Endothelial cell of umbilical vein (primary cell): ENCODE data around the gene CCDC3. TPM values are rescaled to one million over a fixed set of nuclear protein-coding genes. Genes with fewer than 3 reads are reported as not detected.

Source experiments
- BruUV-seq: library from RNA; stranded (reverse); fragments of 400-500 nt; replicated peaks from 2 replicates; lab custom pipeline; 2021; lab: Mats Ljungman, UMichigan
- CTCF ChIA-PET: fragments of 300-600, 350-600 bp; sonication (Branson Sonifier 250); formaldehyde crosslinking; loops from one replicate; lab custom pipeline; 2021; ENCODE audit warnings: antibody characterized with exemption, inconsistent platforms; lab: Charles Lee
- POLR2A ChIA-PET: fragments of 300-600, 350-600 bp; sonication (Branson Sonifier 250); formaldehyde crosslinking; loops from one replicate; lab custom pipeline; 2021; ENCODE audit warnings: antibody characterized with exemption, inconsistent platforms; lab: Charles Lee
- DNase-seq: peaks from one replicate; pipeline ENCODE4 v3.0.0-alpha.2; 2011; ENCODE audit warnings: low read depth, low spot score
- FAIRE-seq: peaks from 2 replicates; lab custom pipeline; 2011; peaks lifted over from hg19 to GRCh38; lab: Jason Lieb, UNC
- H2AFZ ChIP-seq: 2 replicates; pipeline ENCODE4 v1.6.0; 2012; ENCODE audit warnings: low read depth, low read length, control low read depth, inconsistent platforms
- H3K27ac ChIP-seq: 2 replicates; pipeline ENCODE4 v1.5.1; 2011; ENCODE audit warnings: low read depth, mild to moderate bottlenecking, control low read depth, low read length, moderate library complexity; ENCODE audit not compliant: insufficient read depth
- H3K27me3 ChIP-seq, 2 experiments: 2 replicates each; pipeline versions ENCODE4 v1.6.0 to v1.6.1; 2011; ENCODE audit warnings: low read length in 2 of 2, mixed read lengths in 1 of 2; ENCODE audit not compliant: control insufficient read depth in 2 of 2, insufficient read depth in 2 of 2
- H3K36me3 ChIP-seq, 2 experiments: 2 replicates in 1 of 2; 3 replicates in 1 of 2; pipeline ENCODE4 v1.5.1; 2011; ENCODE audit warnings: low read length in 2 of 2, mild to moderate bottlenecking in 1 of 2, moderate library complexity in 1 of 2; ENCODE audit not compliant: control insufficient read depth in 2 of 2, insufficient read depth in 2 of 2; ENCODE audit errors: extremely low read depth in 1 of 2
- H3K4me1 ChIP-seq: 3 replicates; pipeline ENCODE4 v1.5.1; 2011; ENCODE audit warnings: mild to moderate bottlenecking, low read length; ENCODE audit not compliant: control insufficient read depth, insufficient read depth; ENCODE audit errors: extremely low read depth
- H3K4me2 ChIP-seq: 2 replicates; pipeline ENCODE4 v1.6.1; 2011; ENCODE audit warnings: low read length, control low read depth, mixed read lengths; ENCODE audit not compliant: insufficient read depth
- H3K4me3 ChIP-seq, 3 experiments: fragments of 200-600 bp in 1 of 3; sonication (generic), shearing (Covaris generic) in 1 of 3; replicated peaks in 1 of 3; 2 replicates each; pipeline ENCODE4 v1.5.1; 2011 to 2016; ENCODE audit warnings: control low read depth in 3 of 3, low read length in 3 of 3, mild to moderate bottlenecking in 2 of 3, inconsistent platforms in 1 of 3, low read depth in 1 of 3, moderate library complexity in 1 of 3; ENCODE audit not compliant: insufficient read depth in 1 of 3
- H3K79me2 ChIP-seq: 2 replicates; pipeline ENCODE4 v1.6.0; 2012; ENCODE audit warnings: low read length, inconsistent platforms; ENCODE audit not compliant: control insufficient read depth, insufficient read depth
- H3K9ac ChIP-seq: replicated peaks from 2 replicates; pipeline ENCODE3; 2011; ENCODE audit warnings: low read length, control low read depth; ENCODE audit not compliant: insufficient read depth; ENCODE audit errors: extremely low read depth
- H3K9me1 ChIP-seq: replicated peaks from 3 replicates; pipeline ENCODE4 v1.6.0; 2011; ENCODE audit warnings: mild to moderate bottlenecking, low read length; ENCODE audit not compliant: control insufficient read depth, insufficient read depth; ENCODE audit errors: extremely low read depth
- H3K9me3 ChIP-seq: replicated peaks from 2 replicates; pipeline ENCODE4 v1.5.1; 2012; ENCODE audit warnings: low read length, inconsistent platforms; ENCODE audit not compliant: control insufficient read depth, insufficient read depth
- H4K20me1 ChIP-seq: replicated peaks from 2 replicates; pipeline ENCODE3; 2011; ENCODE audit warnings: mild to moderate bottlenecking, low read length; ENCODE audit not compliant: control insufficient read depth, insufficient read depth; ENCODE audit errors: extremely low read depth
- EZH2 ChIP-seq: IDR thresholded peaks from 2 replicates; pipeline ENCODE4 v1.6.1; 2012; ENCODE audit warnings: borderline replicate concordance, low read depth, mild to moderate bottlenecking, moderate library complexity, low read length, inconsistent platforms; ENCODE audit not compliant: severe bottlenecking
- FOS ChIP-seq: IDR thresholded peaks from 2 replicates; pipeline ENCODE4 v1.6.1; 2011; ENCODE audit warnings: mild to moderate bottlenecking, low read length, moderate library complexity, borderline replicate concordance; ENCODE audit not compliant: insufficient read depth
- GATA2 ChIP-seq: IDR thresholded peaks from 2 replicates; pipeline ENCODE4 v1.7.0; 2011; ENCODE audit warnings: low read depth, mild to moderate bottlenecking, moderate library complexity, mixed read lengths, low read length; ENCODE audit not compliant: insufficient read length, insufficient read depth
- JUN ChIP-seq: IDR thresholded peaks from 2 replicates; pipeline ENCODE4 v1.6.1; 2011; ENCODE audit warnings: borderline replicate concordance, low read depth; ENCODE audit not compliant: insufficient read length, insufficient read depth
- MYC ChIP-seq: IDR thresholded peaks from one replicate; pipeline ENCODE4 v1.6.1; 2011; ENCODE audit warnings: mild to moderate bottlenecking, low read depth, low read length
- POLR2A ChIP-seq: IDR thresholded peaks from 2 replicates; pipeline ENCODE4 v1.6.1; 2012; ENCODE audit warnings: low read depth, mild to moderate bottlenecking, control low read depth, low read length
- POLR2AphosphoS5 ChIP-seq: IDR thresholded peaks from 2 replicates; pipeline ENCODE4 v1.6.1; 2012; ENCODE audit warnings: low read depth, mild to moderate bottlenecking, control low read depth, low read length, moderate library complexity; ENCODE audit not compliant: insufficient read depth
- dilution Hi-C: fragments of 300-500 bp; cut with MboI; formaldehyde crosslinking; loops from one replicate; pipeline ENCODE4 v1.15.0; 2019; ENCODE audit warnings: low sequenced_read_pairs; ENCODE audit not compliant: extremely low pct_ligation_motif_present
- intact Hi-C: fragments of 100-400 bp; cut with micrococcal nuclease; formaldehyde crosslinking; loops from one replicate; pipeline ENCODE4 v1.10.0; 2022
- polyA plus RNA-seq, 4 experiments: library from polyadenylated mRNA; depleted of rRNA in 3 of 4; stranded (reverse) in 3 of 4; unstranded in 1 of 4; fragments of >200 nt; gene quantifications; 2 replicates each; pipeline versions ENCODE4 v1.2.1 to v1.2.3, GENCODE V29; 2011 to 2012; ENCODE audit warnings: missing spikeins in 1 of 4
- total RNA-seq: library from RNA; stranded (reverse); gene quantifications from 2 replicates; pipeline ENCODE4 v1.2.3, GENCODE V29; 2021
- TF ChIP-seq, protein P1 (sequence below): IDR thresholded peaks from 2 replicates; pipeline ENCODE4 v1.6.1; 2011; ENCODE audit not compliant: insufficient read depth, insufficient read length
- TF ChIP-seq, protein P2 (sequence below), 2 donors: IDR thresholded peaks; 1 replicate in 1 of 2; 2 replicates in 1 of 2; pipeline ENCODE4 v1.5.1; 2011; ENCODE audit warnings: low read length in 2 of 2, mild to moderate bottlenecking in 2 of 2, moderate library complexity in 2 of 2, control low read depth in 1 of 2, inconsistent platforms in 1 of 2, low read depth in 1 of 2; ENCODE audit not compliant: insufficient read depth in 1 of 2; ENCODE audit errors: extremely low read depth in 1 of 2

Gene CCDC3
- total and polyA plus RNA-seq, 2 donors (not counting 3 experiments of a cell fraction or from before 2014, with no cell fraction given): 0.90 to 1.4 TPM

DNA sequence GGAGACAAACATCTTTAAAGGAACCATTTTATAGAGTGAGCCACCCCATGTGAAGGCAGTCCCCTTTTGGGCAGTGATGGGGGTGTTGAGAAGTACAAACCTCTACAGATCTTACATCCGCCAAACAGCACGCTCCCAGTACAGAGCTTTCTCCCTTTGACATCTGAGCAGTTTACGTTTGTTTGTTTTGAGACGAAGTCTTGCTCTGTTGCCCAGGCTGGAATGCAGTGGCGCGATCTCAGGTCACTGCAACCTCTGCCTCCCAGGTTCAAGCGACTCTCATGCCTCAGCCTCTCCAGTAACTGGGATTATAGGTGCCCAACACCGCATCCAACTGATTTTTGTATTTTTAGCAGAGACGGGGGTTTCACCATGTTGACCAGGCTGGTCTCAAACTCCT is 128.9 kb downstream of the CCDC3 start:
- H3K4me3 ChIP-seq: no peak overlapping the region
- no peaks in the 10 kb centered on the region for H3K79me2 ChIP-seq
- dilution Hi-C loops: no loop called here
- no peaks in the 10 kb centered on the region for H3K9me1 ChIP-seq
- H3K27ac ChIP-seq: no peak overlapping the region
- no peak overlapping the region for H3K4me2 ChIP-seq
- BruUV-seq: no TSS peak
- no peaks in the 10 kb centered on the region for H3K9me3 ChIP-seq
- no peak overlapping the region for H2AFZ ChIP-seq
- H3K27me3 ChIP-seq: peaks cover 0 to 2% of the 10 kb centered on the region in 2 experiments
- no peak for TF ChIP-seq POLR2AphosphoS5
- TF ChIP-seq JUN: no peak
- TF ChIP-seq GATA2: no peak
- TF ChIP-seq FOS: no peak
- TF ChIP-seq EZH2: no peak
- no peak for TF ChIP-seq POLR2A
- TF ChIP-seq, protein P1, sequence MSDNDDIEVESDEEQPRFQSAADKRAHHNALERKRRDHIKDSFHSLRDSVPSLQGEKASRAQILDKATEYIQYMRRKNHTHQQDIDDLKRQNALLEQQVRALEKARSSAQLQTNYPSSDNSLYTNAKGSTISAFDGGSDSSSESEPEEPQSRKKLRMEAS: no peak
- CTCF ChIA-PET: no interaction called here
- H3K4me1 ChIP-seq: no peaks in the 10 kb centered on the region
- POLR2A ChIA-PET: no interaction called here
- intact Hi-C loops: no loop called here
- H4K20me1 ChIP-seq: no peaks in the 10 kb centered on the region
- FAIRE-seq (no peak), DNase-seq (no peak)
- H3K9ac ChIP-seq: no peak overlapping the region
- H3K36me3 ChIP-seq: no peaks in the 10 kb centered on the region

DNA sequence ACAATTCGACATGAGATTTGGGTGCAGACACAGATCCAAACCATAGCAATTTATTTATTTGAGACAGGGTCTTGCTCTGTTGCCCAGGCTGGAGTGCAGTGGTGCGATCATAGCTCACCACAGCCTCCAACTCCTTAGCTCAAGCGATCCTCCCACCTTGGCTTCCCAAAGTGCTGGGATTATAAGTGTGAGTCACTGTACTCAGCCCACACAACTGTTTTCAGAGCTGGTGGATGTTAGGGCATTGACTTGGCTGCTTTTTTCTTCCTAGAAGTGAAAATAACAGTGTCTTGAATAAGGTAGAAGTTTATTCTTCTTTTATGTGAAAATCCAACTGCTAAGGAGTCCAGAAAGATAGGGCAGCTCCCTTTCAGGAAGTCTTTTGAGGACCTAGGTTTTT is 132.1 kb downstream of the CCDC3 start:
- dilution Hi-C loops: no loop called here
- no peaks in the 10 kb centered on the region for H3K4me1 ChIP-seq
- no peak overlapping the region for H3K27ac ChIP-seq
- no TSS peak for BruUV-seq
- no peaks in the 10 kb centered on the region for H3K79me2 ChIP-seq
- H3K9ac ChIP-seq: no peak overlapping the region
- no peaks in the 10 kb centered on the region for H3K9me3 ChIP-seq
- DNase-seq: no peak
- H3K36me3 ChIP-seq: no peaks in the 10 kb centered on the region
- TF ChIP-seq POLR2A: no peak
- TF ChIP-seq POLR2AphosphoS5: no peak
- TF ChIP-seq, protein P1: no peak
- TF ChIP-seq, protein P2, sequence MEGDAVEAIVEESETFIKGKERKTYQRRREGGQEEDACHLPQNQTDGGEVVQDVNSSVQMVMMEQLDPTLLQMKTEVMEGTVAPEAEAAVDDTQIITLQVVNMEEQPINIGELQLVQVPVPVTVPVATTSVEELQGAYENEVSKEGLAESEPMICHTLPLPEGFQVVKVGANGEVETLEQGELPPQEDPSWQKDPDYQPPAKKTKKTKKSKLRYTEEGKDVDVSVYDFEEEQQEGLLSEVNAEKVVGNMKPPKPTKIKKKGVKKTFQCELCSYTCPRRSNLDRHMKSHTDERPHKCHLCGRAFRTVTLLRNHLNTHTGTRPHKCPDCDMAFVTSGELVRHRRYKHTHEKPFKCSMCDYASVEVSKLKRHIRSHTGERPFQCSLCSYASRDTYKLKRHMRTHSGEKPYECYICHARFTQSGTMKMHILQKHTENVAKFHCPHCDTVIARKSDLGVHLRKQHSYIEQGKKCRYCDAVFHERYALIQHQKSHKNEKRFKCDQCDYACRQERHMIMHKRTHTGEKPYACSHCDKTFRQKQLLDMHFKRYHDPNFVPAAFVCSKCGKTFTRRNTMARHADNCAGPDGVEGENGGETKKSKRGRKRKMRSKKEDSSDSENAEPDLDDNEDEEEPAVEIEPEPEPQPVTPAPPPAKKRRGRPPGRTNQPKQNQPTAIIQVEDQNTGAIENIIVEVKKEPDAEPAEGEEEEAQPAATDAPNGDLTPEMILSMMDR (IDR thresholded peaks at IDR 0.05; ENCODE audit: extremely low read depth in 1 of 2, insufficient read depth in 1 of 2, low read depth in 1 of 2, low read length in 2 of 2): no peak
- no peak for TF ChIP-seq EZH2
- no peak for TF ChIP-seq MYC
- no peak for TF ChIP-seq FOS
- no peak for TF ChIP-seq JUN
- TF ChIP-seq GATA2: no peak
- H4K20me1 ChIP-seq: no peaks in the 10 kb centered on the region
- no peak overlapping the region for H3K4me2 ChIP-seq
- ChIA-PET POLR2A (no interaction called here), CTCF (interaction anchor here (2.0 kb wide), 1 partner anchor 69 kb away, joined by 4 read pairs; no protein-coding TSS in a partner anchor)
- no peaks in the 10 kb centered on the region for H3K9me1 ChIP-seq
- no peaks in the 10 kb centered on the region for H3K27me3 ChIP-seq
- H2AFZ ChIP-seq: no peak overlapping the region
- FAIRE-seq: no peak
- intact Hi-C loops: no loop called here
- H3K4me3 ChIP-seq: no peak overlapping the region
